ENCODE measurements around the gene RAB43. TPM values are rescaled to one million over a fixed set of nuclear protein-coding genes. Genes with fewer than 3 reads are reported as not detected.

The RAB43 gene
- polyA plus RNA-seq, 2 of the 4 experiments (the other 2 are of a cell fraction), result 1.6 to 2.9 TPM

GRCh38 chr3:129106866-129107565, 14.6 kb downstream of the RAB43 start:
- Histone ChIP-seq H3K4me2 (no peak overlapping the region), H3K9me3 (no peaks in the 10 kb centered on the region), H3K4me3 (no peak overlapping the region), H3K4me1 (no peaks in the 10 kb centered on the region), H3K27ac (no peak overlapping the region)
- DNase-seq (ENCODE audit: low read depth in 1 of 2, low spot score in 1 of 2), result no peak
- WGBS (ENCODE audit: missing lambda C conversion rate), result 80% methylated on average over 17 of the region's 19 CpGs
- TF ChIP-seq ELK1 (IDR thresholded peaks at IDR 0.05; ENCODE audit: low read depth, low read length) (no peak), GATA3 (IDR thresholded peaks at IDR 0.05; ENCODE audit: borderline replicate concordance) (no peak), NR3C1 (IDR thresholded peaks at IDR 0.05) (no peak), RNF2 (IDR thresholded peaks at IDR 0.05; ENCODE audit: borderline replicate concordance, low read depth) (no peak), KDM1A (IDR thresholded peaks at IDR 0.05; ENCODE audit: low read depth) (no peak), HOXA7 (CRISPR knock-in tag; IDR thresholded peaks at IDR 0.05) (no peak), TFCP2L1 (CRISPR knock-in tag; IDR thresholded peaks at IDR 0.05) (no peak), PHF8 (IDR thresholded peaks at IDR 0.05; ENCODE audit: borderline replicate concordance, low read depth) (no peak), ZSCAN20 (CRISPR knock-in tag; IDR thresholded peaks at IDR 0.05) (no peak), EHMT2 (IDR thresholded peaks at IDR 0.05; ENCODE audit: low read depth) (no peak), SMC3 (IDR thresholded peaks at IDR 0.05) (no peak), FOXS1 (CRISPR knock-in tag; IDR thresholded peaks at IDR 0.05) (no peak), BHLHE40 (IDR thresholded peaks at IDR 0.05; ENCODE audit: low read depth, low read length) (no peak), FOSB (CRISPR knock-in tag; IDR thresholded peaks at IDR 0.05) (no peak), CBX2 (IDR thresholded peaks at IDR 0.05; ENCODE audit: borderline replicate concordance, low read depth) (no peak), KDM5A (IDR thresholded peaks at IDR 0.05) (no peak), ZFP36 (IDR thresholded peaks at IDR 0.05; ENCODE audit: borderline replicate concordance, partially characterized antibody) (no peak)
- ChIA-PET POLR2A (no interaction called here), CTCF (interaction anchor here (1.2 to 2.3 kb wide), 3 partner anchors 16 to 137 kb away, joined by 4 to 8 read pairs (median 5); partner anchors contain the start of gene RAB43)
- ATAC-seq, result no peak
- no peak for FAIRE-seq

DNA sequence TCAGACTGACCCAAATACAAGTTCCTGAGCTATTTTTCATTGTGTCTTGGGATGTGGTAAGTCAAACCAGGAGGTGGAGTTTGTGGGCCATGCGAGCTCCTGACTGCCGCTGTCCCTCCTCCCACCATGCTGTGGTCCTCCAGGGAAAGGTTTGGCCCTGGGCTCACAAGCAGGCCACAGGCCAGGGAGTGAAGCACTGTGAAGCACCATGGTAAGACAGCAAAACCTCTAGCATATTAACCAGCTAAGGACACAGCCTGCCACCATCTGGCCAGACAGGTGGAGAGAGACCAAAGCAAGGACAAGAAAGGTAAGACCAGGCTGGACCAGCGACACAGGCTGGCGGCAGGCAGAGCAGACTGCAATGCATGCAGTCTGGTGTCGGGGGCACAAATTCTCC, 15.3 kb downstream of the RAB43 start:
- CTCF ChIA-PET, result interaction anchor here (0.6 to 2.3 kb wide), 6 partner anchors 12 to 1501 kb away, joined by 3 to 8 read pairs (median 4); partner anchors contain the start of gene RAB43
- Histone ChIP-seq H3K27ac (no peak overlapping the region), H3K9me3 (no peaks in the 10 kb centered on the region), H3K4me2 (no peak overlapping the region), H3K4me1 (no peaks in the 10 kb centered on the region), H3K4me3 (no peak overlapping the region)
- FAIRE-seq, result no peak
- WGBS (ENCODE audit: missing lambda C conversion rate), result 87% methylated on average over 5 of the region's 5 CpGs
- no peak for TF ChIP-seq EHMT2 (IDR thresholded peaks at IDR 0.05; ENCODE audit: low read depth)
- TF ChIP-seq RAD21 (conservative IDR thresholded peaks at IDR 0.05 in 1 of 2, IDR thresholded peaks at IDR 0.05 in 1 of 2), result peak in 1 of 2 experiments; percentile 16; a peak in 1 of 5 replicates
- TF ChIP-seq JUNB (IDR thresholded peaks at IDR 0.05), result no peak
- no peak for TF ChIP-seq POLR2A (IDR thresholded peaks at IDR 0.05; ENCODE audit: low read length)
- DNase-seq (ENCODE audit: low read depth in 1 of 2, low spot score in 1 of 2), result no peak
- POLR2A ChIA-PET, result no interaction called here
- ATAC-seq, result peak; percentile 19 to 45; a peak in 2 of 6 replicates

DNA sequence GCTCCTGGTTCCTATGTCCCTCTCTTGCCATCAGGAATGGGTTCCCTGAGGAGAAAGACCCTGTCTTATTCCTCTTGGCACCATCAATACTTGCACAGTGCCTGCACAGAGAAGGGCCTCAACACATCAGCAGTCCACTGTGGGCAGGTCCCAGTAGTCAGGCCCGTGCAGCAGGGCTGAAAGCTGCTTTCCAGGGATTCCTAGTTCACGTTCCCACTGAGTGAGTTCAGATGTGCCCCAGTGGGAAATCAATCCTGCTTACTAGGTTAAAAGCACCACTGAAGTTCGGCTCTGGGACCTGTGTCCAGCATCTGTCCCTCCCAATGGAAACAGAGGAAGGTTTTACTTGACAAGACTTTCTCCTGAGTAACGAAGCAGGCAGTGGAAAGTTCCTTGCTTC, 15.7 kb downstream of the RAB43 start:
- ChIA-PET POLR2A (no interaction called here), CTCF (interaction anchor here (0.6 to 2.3 kb wide), 4 partner anchors 12 to 1501 kb away, joined by 3 to 8 read pairs (median 4); partner anchors contain the start of gene RAB43)
- Histone ChIP-seq H3K9me3 (no peaks in the 10 kb centered on the region), H3K4me1 (no peaks in the 10 kb centered on the region), H3K4me3 (no peak overlapping the region), H3K27ac (no peak overlapping the region), H3K4me2 (no peak overlapping the region)
- no peak for FAIRE-seq
- DNase-seq (ENCODE audit: low read depth in 1 of 2, low spot score in 1 of 2), result no peak
- ATAC-seq, result no peak
- 88% methylated on average over 4 of the region's 4 CpGs for WGBS (ENCODE audit: missing lambda C conversion rate)
- TF ChIP-seq RCOR1 (IDR thresholded peaks at IDR 0.05; ENCODE audit: low read depth, low read length), result no peak
- TF ChIP-seq CBX8 (IDR thresholded peaks at IDR 0.05), result no peak
- no peak for TF ChIP-seq ZFP36 (IDR thresholded peaks at IDR 0.05; ENCODE audit: borderline replicate concordance, partially characterized antibody)
- no peak for TF ChIP-seq POLR2A (IDR thresholded peaks at IDR 0.05; ENCODE audit: low read length)
- no peak for TF ChIP-seq CEBPB (IDR thresholded peaks at IDR 0.05)
- TF ChIP-seq BHLHE40 (IDR thresholded peaks at IDR 0.05; ENCODE audit: low read depth, low read length), result no peak
- TF ChIP-seq, protein P1, sequence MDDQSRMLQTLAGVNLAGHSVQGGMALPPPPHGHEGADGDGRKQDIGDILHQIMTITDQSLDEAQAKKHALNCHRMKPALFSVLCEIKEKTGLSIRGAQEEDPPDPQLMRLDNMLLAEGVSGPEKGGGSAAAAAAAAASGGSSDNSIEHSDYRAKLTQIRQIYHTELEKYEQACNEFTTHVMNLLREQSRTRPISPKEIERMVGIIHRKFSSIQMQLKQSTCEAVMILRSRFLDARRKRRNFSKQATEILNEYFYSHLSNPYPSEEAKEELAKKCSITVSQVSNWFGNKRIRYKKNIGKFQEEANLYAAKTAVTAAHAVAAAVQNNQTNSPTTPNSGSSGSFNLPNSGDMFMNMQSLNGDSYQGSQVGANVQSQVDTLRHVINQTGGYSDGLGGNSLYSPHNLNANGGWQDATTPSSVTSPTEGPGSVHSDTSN (IDR thresholded peaks at IDR 0.05), result no peak
- no peak for TF ChIP-seq ATOH8 (CRISPR knock-in tag; IDR thresholded peaks at IDR 0.05; ENCODE audit: low read depth)
- TF ChIP-seq RARB (CRISPR knock-in tag; IDR thresholded peaks at IDR 0.05), result no peak
- TF ChIP-seq CTCF (IDR thresholded peaks at IDR 0.05), result no peak
- TF ChIP-seq GATA3 (IDR thresholded peaks at IDR 0.05; ENCODE audit: borderline replicate concordance), result no peak
- no peak for TF ChIP-seq MAZ (IDR thresholded peaks at IDR 0.05; ENCODE audit: borderline replicate concordance, low read depth, low read length)
- TF ChIP-seq RNF2 (IDR thresholded peaks at IDR 0.05; ENCODE audit: borderline replicate concordance, low read depth), result no peak
- no peak for TF ChIP-seq NFE2L2 (conservative IDR thresholded peaks at IDR 0.05; ENCODE audit: low read length)
